Tibial nerve (tissue), 4 donors: ENCODE results near the gene WFIKKN1.

Source experiments
- CTCF ChIP-seq, 5 experiments: fragments of 200-600 bp in 3 of 5; fragments of 450-650 bp in 2 of 5; sonication (generic) in 3 of 5; IDR thresholded peaks; one replicate each; pipeline ENCODE4 v1.5.1; 2016 to 2019; ENCODE audit warnings: antibody characterized with exemption in 5 of 5, mild to moderate bottlenecking in 3 of 5, moderate library complexity in 2 of 5
- EP300 ChIP-seq, 2 donors: sonication (generic); formaldehyde crosslinking; IDR thresholded peaks; one replicate each; pipeline ENCODE4 v1.6.1; 2017; ENCODE audit warnings: antibody characterized with exemption in 2 of 2, mild to moderate bottlenecking in 1 of 2
- POLR2A ChIP-seq, 2 donors: fragments of 450-650 bp; IDR thresholded peaks; one replicate each; pipeline ENCODE4 v1.6.1; 2017; ENCODE audit warnings: antibody characterized with exemption in 2 of 2, mild to moderate bottlenecking in 2 of 2, moderate library complexity in 2 of 2

DNA sequence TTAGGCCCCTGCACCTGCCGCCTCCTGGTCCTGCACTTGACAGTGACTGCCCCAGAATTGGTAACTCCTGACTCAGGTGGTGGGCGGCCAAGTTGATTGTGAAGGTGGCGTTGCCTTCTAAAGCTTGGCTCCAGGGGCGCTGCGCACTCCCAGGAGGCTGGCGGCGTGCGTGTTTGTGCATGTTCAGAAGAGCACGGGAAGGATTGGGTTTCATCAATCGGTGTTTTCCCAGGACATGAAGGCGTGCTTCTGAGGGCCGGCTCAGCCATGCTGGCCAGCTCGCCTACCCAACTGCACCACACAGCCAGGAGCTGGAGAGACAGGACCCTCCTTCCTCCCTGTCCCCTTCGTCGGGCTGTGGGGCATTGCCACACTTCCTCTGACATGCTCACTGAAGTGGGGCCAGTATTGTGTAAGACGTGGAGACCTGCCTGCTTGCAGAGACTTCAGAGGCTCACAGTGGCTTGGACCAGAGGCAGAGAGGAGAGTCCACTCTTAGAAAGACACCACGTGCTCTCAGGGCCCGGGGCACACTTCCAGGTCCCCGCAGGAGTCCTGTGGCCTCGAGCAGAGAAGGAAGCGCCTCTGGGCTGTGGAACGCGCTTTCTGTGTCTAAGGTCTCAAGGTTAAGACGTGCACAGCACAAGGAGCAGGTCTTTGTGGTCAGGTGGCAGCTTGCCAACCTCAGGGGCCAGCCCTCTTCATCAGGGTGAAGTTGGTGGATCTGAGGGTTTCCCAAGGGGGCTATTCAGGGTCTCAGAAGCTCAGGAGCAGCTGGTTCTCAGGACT is 38.1 kb upstream of the WFIKKN1 start:
- TF ChIP-seq CTCF (IDR thresholded peaks at IDR 0.05) (no peak), EP300 (IDR thresholded peaks at IDR 0.05) (peak in 1 of 2 donors; percentile 20), POLR2A (IDR thresholded peaks at IDR 0.05) (no peak)
